Stimulated activated CD4-positive, alpha-beta T cell treated with anti-CD3 and anti-CD28 coated beads, Interleukin-12 subunit alpha, Interleukin-12 subunit beta, amount 100 ng/mL, for 4 hours (primary cell): Measurements from ENCODE around the gene EPN2.

Experiments
- DNase-seq: peaks from one replicate; pipeline ENCODE4 v3.0.0-alpha.2; 2020

The EPN2 gene

GRCh38 chr17:19332371-19333131 lies 95.4 kb downstream of the EPN2 start:
- no peak for DNase-seq

DNA sequence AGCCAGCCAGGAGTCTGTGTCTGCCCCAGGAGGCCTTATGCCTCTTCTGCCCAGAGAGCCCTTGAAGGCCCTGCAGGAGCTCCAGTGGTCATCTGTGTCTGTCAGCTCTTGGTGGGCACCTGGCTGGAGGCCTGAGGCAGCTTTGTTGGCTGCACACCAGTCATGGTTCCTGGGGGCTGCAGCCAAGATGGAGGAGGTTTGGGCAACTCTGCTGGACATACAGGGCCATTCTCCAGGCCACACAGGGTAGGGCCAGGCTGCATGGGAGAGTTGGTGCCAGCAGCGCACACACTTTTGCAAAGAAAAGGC lies 95.9 kb downstream of the EPN2 start:
- DNase-seq, result no peak

DNA sequence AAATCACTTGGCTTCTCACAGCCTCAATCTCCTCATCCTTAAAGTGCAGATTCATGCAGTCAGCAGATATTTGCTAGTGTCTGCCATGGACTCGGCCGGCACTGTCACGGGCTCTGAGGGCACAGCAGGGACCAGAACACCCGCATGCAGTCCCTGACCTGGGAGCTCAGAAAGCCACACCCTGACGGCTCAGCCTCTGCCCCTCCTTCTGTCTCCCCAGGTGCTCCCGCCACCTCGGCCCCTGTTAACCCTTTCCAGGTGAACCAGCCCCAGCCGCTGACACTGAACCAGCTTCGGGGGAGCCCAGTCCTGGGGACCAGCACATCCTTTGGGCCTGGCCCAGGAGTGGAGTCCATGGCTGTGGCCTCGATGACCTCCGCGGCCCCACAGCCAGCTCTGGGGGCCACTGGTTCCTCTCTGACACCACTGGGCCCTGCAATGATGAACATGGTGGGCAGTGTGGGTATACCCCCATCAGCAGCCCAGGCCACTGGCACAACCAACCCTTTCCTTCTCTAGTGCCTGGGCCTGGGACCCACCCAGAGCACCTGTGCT lies 96.6 kb downstream of the EPN2 start:
- DNase-seq, result no peak

- DNase-seq, result no peak
These were observed 97.2 kb downstream of the EPN2 start for GRCh38 chr17:19334331-19334730.

DNA sequence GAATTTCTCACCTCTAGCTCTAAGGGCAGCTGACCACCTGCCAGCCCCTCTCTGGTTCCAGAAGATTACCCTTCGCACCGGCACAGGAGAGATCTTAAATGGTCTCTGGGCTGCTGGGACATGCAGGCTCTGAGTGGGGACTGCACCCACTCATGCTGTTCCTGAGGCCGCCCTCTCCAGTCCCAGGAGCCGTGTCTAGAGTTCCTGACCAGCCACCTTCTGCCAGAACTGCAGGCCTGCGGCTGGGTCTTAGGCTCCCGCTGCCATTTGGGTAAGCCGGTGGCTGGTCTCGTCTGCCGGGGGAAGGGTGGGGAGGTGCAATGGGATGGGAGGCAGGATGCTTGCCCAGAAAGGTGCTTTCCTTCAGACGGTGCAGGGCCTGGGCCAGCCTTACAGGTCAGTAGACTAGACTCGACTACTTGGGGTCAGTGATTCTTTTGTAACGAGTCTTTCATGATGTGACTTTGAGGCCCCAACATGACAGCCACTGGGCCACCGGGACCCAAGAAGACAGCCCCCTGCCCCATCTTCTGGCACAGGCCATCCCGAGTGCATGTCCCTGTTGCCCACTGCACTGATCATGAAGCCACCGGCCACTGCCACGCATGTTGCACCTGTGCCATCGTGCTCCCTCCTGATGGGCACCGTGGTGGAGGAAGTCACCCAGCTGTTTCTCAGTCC lies 98.9 kb downstream of the EPN2 start:
- DNase-seq, result no peak

GRCh38 chr17:19336938-19337711 lies 100.0 kb downstream of the EPN2 start:
- no peak for DNase-seq

GRCh38 chr17:19337712-19338023 lies 100.5 kb downstream of the EPN2 start:
- no peak for DNase-seq

DNA sequence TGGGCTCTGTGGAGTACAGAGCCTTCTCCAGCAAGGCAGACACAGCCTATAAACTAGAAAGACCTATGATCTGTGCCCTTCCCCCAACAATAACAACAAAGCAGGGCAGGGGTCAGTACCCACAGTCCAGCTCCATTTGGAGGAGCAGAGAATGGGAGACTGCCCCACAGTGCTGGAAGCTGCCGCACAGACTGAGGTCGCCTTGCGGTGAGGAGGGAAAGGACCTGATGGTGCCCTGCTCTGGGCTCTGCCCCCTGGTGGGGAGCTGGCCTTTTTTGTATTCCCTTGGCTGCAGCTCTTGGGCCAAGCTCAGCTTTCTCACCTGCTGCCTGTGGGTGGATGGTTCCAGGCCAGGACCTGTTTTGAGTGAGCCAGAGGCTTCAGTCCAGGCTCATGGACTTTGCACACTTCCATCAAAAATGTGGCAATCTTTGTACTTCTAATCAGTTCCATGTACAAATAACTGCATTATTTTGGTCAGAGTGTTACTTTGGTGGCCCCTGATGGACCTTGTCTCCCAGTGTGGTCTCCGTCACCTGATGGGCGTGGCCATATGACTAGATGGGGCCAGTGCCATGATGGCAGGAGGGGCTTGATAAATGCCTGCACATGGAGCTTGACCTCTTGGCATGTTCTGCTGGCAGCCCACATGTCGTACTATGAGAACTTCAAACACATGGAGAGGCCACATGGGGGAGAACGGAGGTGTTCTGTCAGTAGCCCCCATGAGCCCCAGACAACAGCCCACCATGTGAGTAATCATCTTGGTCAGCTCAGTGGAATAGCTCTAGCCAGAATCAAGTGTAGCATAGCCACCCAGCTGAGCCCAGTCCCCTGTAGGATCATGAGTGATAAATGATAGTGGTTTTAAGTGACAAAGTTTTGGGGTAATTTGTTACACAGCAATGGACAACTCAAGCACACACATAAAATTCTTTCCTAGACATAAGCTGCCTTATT lies 101.1 kb downstream of the EPN2 start:
- peak; percentile 57 for DNase-seq

- no peak for DNase-seq
These were observed 102.2 kb downstream of the EPN2 start for GRCh38 chr17:19339341-19339815.

- no peak for DNase-seq
These were observed 104.1 kb downstream of the EPN2 start for GRCh38 chr17:19341211-19341631.

DNA sequence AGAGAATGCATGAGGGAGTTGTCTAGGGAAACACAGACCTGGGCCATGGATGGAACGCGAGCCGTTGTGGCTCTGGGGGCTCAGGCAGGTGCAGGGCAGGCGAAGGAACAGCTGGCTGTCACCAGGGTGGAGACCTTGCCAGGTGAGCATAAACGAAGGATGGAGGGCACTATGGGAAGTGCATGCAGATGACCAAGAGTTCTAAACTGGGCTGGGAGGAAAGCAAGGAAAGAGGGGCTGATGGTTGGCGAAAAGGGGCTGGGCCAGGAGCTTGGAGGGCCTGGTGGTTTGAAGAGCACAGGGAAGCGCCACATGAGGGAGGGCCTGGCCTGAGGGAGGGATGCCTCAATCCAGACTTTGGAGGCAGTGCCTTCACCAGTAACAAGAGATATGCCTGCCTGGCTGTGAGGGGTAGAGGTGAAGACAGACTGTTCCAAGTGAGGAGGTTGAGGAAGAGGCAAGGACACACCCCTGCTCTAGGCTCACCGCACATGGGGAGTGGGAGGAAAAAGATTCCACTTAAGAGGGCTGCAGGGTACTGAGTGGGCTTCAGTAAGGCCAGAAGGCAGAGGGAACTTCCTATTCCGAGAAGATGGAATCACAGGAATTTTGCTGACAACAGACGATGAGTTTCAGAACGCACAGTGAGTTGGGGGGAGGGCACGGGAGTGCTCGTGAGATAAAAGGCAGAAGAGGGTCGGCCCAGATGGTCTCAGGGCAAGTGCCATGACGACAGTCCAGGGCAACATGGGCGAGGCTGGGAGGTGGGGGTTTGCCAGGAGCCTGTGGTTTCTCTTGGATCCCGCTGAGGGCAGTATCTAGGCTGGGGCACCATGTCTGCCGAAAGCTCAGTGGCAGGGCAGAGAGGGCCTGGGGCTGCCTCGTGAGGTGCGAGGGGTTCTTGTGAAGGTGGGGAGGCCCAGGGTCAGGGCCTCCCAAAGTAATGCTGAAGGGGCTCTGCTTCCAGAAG lies 104.8 kb downstream of the EPN2 start:
- DNase-seq, result no peak

- DNase-seq, result no peak
These were observed 105.6 kb downstream of the EPN2 start for GRCh38 chr17:19342611-19343255.

GRCh38 chr17:19343256-19343630 lies 106.1 kb downstream of the EPN2 start:
- no peak for DNase-seq

DNA sequence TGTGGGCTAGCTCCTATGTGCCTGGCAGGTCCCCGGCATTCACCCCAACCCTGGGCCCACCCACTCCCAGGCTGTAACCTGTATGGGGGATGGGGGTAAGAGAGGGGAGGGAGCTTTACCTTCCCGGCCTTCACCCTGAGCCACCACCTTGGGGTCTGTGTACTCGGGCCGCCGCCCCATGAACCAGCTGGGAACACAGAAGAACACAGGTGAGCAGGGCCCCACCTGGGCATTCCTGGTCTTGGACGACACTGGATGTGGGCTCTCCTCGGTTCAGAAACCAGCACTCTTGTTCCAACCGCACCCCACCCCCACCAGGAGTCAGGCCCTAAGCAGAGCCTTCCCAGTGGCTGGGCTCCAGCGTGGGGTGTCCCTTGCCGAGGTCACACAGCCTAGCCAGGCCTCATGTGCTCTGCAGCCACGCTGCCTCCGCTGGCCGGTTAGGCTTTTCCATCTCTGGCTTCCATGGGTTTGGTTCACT lies 106.5 kb downstream of the EPN2 start:
- DNase-seq, result no peak

DNA sequence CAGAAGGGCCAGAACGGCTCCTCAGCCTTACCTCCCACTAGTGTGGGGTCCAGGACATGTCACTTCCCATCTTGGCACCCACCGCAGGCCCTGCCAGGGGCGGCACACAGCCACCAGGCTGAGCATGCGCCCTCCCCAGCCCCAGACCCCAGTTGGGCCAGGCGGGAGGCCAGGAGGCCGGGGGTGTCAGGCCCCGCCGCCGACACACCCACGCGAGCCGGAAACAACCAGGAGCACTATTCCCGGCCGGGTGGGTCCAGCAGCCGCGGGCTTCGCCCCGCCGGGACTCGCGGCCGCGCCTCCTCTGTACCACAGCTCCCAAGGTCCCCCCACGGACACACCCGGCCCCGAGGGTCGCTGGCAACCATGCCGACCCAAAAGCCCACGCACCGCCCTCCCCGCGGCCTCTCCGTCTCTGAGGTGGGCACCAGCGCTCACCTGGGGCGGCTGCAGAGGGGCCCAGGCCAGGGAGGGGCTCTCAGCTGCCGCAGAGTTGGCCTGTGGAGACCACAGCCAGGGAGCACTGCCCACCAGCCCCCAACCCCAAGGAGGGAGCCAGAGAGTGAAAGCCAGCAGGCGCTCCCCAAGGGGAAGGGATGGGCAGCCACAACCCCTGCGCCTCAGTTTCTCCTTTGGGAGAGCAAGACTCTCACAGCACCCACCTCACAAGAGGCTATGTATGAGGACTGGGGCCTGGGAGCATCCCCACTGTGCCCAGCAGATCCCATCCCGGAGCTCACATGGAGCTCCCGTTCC lies 107.3 kb downstream of the EPN2 start:
- DNase-seq, result no peak

GRCh38 chr17:19345067-19345460 lies 107.9 kb downstream of the EPN2 start:
- no peak for DNase-seq

GRCh38 chr17:19345486-19346350 lies 108.6 kb downstream of the EPN2 start:
- no peak for DNase-seq

GRCh38 chr17:19346351-19347255 lies 109.4 kb downstream of the EPN2 start:
- DNase-seq, result no peak
